Activated CD4-positive, alpha-beta T cell treated with anti-CD3 and anti-CD28 coated beads, Interleukin-2, Interleukin-6, amounts not matched to agents 100 ng/mL and 50 ng/mL, durations not matched to agents 16 hours and 8 hours (primary cell): ENCODE measurements around the gene MAML3.

Experiments
- DNase-seq: peaks from one replicate; pipeline ENCODE4 v3.0.0-alpha.2; 2020

Gene MAML3

DNA sequence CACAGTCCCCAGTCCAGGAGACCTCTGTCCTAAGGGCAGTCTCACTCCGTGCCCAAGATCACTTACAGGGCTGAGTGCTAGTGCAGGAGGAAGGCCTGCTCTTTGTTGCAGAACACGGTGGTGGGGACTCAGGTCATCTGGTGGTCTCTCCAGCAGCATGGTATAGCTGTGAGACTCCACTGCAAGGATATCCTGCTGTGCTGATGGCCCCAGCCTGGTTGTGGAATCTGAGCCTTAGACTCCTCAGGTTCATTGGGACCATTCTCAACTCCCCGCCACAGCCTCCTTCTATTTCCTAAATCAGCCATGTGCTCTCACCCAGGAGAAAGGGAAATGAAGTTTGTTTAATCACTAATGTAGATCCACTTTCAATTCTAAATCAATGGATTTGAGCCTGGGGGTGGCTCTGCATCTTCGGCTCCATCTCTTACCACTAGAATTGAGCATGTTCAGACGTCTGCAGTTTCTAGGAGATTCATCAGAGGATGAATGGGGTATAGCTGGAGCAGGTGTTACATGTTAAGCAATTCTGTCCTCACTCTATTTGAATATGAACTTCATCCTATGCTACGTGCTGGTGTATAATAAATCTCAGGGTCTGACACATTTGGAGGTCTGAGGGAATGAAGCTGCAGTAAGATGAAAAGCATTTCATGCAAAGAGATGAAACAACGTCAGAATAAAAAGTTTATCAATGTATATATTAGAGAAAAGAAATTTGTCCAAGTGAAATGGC is 299.1 kb downstream of the MAML3 start:
- no peak for DNase-seq

DNA sequence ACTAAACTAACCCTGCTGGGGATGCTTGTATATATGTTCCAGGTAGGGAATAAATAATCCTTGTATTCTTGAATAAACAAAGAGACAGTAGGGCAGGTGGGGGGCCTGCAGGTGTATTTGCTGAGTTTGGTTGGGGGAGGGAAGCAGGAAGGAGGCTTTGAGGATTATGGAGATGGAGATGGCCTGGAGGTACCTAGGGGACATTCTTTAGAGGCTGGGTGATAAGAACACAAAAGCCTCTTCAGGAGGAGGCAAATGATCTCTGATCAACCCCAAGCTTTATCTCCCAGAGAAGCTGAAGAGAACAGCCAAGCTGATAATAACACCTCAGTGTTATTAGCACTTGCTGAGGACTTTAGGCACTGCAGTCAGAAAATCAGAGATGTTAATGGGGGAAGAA is 300.7 kb downstream of the MAML3 start:
- DNase-seq = no peak

DNA sequence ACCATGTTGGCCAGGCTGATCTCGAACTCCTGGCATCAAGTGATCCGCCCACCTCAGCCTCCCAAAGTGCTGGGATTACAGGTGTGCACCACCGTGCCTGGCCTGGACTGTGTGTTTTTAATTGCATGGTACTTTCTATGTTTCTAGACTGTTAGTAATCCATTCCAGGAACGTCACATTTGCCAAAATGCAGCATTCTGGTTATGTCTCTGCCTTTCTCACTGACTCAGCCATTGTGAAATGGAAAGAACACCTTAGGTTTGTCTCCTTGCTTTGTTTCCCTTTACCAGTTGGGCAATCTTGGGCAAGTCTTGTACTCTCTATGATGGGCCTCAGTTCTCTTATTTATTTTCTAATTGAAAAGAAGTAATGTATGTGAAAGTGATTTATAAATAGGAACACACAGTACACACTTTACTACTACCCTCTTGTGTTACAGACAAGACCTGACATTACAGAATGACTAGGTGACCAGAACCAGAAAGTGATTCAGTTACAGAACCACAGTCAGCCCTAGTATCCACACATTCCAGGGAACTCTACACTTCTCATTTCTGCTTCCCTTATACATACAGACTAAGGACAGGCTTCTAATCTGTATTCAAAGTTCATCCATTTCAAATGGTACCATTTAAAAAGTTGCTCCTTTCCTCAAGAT is 301.2 kb downstream of the MAML3 start:
- peak; percentile 22 for DNase-seq

DNA sequence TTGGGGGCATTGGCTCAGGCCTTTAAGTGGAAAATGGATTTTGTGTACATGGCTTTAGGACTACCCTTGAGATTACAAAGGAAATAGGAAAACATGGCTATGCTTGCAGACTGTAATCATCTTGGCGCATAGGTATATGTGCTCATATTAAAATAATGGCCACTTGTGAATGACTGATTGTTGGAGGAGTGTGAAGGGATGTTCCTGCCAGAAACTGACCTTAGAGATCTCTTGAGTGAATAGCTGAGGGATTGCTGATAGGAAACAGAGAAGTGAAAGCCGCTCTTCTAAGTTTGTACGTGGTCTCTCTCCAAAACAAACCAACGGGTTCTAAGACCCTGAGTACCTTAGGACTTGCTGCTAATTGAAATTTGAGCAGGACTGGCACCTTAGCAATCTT is 302.3 kb downstream of the MAML3 start:
- DNase-seq = no peak

DNA sequence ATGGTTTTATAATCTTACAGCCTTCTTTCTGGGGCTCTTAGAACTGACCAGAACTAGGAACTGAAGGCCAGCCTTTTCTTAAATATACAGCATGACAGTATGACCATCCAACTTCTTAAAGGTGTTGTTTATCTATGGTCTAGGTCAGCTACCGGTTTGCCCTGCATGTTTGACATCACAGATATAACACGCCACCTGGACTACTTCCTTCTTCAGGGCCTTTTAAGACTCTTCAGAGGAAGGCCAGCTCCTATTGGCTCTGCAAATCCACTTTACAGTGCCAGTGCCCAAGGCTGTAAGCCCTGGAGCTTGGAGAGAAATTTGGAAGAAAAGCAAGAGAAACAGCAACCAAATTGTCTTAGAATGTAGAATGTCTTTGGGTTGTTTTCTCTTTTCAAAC is 302.9 kb downstream of the MAML3 start:
- no peak for DNase-seq

DNA sequence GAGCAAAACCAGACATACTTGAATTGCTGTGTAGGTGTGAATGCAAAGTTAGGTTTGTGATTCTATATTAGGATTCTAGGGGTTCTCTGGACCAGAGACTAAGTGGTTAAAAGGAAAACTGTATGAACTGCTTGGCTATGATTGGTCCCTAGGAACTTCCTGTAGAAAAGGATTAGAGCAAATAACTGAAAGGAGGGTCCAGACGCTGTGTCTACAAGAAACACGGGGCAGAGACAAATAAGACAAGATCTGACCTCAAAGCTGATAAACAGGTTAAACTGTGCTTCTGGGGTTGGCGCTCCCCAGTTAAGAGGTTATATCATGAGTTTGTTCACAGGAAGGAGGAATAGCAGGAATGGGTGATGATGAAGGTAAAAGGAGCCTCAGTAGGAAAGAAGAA is 304.8 kb downstream of the MAML3 start:
- DNase-seq = no peak

DNA sequence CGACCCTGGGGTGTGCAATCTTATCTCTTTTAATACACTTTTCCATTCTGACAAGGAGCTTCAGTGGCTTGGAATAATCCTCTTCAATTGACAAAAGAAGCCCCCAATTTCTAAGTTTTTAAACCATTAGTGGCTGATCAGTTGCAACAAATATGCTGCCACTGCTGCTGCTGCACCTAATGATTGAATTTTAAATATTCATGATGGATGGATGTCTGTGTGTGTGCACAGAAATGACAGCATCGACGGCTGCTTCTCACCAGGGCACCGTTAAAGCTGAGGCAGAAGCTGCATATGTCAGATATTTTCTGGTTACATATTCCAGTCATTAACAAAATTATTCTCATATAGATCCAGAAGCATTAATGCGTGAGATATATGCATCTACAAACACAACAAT is 306.0 kb downstream of the MAML3 start:
- no peak for DNase-seq

DNA sequence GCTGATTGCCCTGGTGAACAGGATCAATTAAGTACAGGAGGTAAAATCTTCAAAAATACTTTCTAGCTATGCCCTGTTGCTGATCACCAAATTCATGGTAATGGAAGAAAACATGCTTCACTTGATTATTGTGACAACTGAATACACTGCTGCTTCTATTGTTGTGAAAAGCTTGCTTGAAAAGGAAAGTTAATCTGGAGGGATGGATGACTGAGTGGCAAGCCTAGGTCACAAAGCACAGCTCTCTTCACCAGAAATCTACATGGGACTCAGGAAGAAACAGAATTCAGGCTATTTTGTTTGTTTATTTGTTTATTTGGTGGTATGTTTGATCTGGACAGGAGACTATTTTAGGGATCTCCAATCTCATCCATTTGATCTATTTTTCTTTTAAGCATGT is 306.4 kb downstream of the MAML3 start:
- no peak for DNase-seq

DNA sequence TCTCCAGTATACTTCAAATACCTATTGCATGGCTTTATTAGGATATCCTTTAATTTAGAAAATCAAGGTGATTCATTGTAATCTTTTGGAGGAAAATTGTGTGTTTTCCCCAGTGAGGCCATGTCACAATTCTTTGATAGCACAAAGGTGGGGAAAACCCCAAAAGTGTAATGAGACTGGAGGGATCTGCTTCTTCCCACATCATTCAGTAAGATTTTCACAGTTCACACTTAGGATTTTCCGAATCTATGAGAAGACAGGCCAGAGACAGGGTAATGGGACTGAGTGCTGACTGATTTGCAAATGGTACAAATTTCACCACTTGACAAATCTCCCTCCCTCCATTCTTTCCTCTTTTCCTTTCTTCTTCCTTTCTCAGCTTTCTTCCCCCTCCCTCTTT is 307.2 kb downstream of the MAML3 start:
- DNase-seq = no peak

DNA sequence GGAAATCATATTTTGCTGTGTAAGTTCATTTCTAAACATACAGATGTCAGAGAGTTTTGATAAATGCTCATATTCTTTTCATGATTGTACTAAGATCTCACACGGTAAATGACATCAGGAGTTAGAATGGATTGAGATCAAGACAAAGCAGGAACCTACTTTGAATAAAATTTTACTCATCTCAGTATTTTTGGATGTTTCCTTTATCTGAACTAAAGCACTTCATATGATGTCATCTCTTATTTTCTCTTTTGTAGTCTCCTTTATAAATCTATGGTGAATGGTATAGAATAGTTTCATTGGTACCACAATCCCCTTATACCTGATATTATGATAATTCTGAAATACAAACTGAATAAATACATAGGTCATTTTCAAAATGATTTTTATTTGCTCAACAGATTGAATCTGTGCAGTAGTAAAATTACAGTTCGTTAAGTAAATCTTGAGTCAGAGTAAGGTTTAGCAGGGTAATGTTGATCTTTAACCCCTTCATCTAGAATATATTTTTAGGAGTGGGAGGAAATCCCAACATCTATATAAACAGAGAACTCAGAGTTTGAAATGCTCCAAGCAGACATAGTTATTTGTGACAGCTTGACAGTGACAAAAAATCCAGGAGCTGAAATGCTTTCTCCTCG is 308.4 kb downstream of the MAML3 start:
- DNase-seq = no peak

DNA sequence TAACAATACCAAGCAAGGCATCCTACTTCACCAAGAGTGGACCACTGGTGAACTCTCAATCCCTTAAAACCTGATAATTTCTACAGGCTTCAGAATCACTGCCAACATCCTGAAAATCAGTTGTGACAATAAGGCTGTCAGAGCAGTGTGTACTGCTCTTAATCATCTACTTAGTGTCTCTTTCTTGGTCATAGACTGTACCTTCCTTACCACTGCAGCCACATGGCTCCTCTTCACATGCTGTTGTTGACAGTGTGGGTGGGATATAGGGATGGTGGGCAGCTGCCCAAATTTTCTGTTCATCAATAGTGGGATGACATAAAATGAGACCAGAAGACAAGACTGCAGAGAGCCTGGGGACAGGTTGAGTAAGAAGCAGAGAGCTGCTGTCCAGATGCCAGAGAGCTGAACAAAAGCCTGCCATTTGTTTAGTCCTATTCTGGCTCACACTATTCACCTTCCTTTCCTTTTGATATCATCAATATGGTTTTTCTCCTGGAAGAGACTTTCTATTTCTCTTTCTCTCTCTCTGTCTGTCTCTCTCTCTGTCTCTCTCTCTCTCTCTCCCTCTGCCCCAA is 309.4 kb downstream of the MAML3 start:
- DNase-seq = peak; percentile 8

DNA sequence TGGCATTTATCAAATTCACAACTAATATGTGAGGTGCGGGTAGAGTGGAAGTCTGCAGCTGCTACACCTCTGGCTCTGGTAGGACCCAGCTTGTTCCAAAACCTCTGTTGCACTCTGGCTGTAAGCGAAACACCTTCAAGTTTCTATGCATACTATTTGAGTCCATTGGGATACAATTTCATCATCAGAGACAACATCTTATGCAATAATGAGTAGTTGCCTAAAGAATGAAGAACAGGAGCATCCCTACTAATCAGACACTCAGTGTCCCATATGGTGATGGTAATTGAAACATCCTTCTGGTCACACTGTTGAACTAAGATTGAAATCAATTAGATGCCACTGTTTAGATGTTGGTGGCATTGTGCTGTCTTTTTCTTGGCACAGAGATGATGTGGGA is 309.9 kb downstream of the MAML3 start:
- no peak for DNase-seq

DNA sequence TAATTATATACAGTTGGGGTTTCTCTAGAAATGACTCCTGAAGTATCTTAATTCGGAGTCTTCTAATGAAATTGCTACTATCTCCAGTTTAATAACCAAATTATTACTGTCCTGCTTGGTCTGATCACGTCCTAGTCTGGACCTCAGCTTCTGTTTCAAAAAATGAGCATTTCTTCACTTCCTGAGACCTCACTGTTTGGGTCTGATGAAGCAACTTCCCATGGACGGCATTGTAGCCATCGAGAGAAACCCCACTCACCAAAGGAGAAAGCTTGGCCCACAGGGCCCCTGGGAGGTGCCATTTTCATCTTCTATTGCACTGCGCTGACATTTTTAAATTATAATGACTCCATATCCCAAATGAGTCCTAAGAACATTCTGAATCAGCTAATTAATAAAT is 310.3 kb downstream of the MAML3 start:
- DNase-seq = no peak

DNA sequence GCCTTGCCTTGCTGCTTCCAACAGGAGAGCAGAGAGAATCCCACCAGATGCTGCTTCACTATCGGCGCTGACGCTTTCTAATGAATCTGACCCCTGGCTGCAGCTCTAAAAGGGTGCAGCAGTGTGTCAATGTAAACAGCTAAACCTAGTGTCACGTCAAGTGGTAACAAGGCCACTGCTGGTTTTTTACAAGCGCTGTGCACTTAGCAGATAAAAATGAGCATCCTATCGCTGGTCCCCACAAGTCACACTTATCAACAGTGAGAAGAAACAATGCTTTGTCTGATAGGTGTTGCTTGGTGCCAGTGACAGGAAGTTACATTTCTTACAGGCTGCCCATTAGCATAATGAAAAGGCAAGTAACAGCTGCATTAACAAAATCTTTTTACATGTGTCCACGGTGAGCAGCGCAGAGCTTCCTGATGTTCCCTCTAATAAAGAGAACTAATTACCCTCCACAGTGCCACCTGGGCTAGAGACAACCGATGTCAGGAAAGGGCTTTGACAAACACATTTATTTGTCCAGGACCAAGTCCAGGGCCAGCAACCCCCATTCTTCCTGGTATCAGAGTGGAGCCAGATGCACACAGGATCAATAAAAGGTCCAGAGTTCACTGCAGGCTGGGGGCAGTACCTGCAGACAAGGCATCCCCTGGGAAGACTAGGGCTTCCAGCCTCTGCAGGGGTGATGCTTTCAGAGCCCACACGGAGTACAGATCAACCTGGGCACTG is 312.4 kb downstream of the MAML3 start:
- no peak for DNase-seq

DNA sequence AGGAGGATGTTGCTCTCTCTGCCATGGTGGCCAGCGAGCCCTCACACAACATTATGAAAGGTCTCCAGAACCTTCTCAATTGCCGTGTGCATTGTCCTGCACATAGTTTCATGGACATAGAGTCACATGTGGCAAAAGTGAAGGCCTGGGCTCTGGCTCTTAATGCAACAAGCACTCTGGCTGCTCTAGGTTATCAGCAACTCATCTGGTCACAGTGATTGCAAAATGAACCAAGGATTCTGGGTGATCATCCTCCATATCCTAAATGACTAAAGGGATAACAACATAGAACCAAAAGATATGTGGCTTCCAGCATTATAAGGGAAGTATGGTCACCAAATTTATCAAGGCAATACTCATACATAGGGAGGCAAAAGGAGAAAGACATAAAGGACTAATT is 313.2 kb downstream of the MAML3 start:
- no peak for DNase-seq

DNA sequence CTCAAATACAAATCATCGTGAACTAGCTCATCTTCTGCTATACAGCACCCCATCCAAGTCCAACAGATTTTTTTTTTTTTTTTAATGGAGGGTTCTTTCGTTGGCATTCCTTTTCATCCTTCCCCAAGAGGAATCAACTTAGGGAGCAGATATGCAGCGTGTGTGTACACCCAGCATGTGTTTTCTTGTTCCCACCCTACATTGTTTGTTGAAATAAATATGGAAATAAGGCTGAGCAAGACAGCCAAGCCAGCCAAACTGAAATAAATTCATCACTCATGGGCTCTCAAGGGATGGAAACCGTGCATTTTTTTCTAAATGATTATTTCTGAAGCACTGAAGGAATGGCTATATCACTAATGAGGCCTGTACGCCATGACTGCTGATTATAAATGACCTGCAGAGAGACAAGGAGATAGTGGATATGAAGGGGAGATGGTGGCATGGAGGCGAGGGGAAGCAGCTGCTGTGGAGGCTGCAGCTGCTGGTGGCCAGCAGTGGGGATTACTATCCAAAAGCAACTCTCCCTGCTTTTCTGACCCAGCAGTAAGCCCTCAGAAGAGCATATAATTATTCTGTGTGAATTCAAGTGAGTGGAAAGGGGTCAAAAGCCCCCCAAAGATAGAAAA is 314.5 kb downstream of the MAML3 start:
- DNase-seq = no peak

DNA sequence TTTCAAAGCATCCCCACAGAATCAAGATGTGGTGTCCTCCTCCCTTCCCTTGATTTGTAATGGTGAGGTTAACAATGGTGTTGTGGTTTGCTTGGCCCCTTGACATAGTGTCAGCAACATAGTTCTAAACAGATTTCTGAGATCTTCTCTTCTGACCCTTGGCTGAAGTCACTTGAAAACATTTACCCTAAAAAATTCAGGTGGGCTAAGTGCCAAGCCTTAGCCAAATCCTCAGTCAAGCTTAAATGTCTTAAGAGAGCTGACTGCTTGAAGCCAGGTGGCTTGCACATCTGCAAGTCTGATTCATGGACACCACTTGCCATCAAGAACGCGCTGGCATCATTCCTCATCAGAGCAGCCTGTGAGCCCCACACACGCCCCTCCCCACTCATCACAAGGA is 315.2 kb downstream of the MAML3 start:
- DNase-seq = no peak

DNA sequence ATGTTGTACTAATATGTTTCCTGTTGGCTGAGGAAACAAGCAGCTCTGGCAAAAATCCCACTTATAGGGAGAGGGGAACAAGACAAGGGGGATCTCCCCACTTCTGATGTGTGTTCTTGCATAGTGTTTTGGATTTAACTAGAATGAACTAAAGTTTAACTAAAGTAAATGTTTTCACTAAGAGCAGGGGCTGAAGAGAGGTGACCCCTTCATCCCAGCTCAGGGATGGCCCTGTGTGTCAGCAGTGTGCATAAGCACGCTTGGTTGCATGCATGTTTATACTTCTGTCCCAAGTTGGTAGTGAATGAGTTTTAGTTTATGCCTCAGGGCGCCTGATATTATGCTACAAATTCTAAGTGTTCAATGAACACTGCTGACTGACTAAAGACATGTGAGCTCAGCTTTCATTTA is 319.0 kb downstream of the MAML3 start:
- no peak for DNase-seq

DNA sequence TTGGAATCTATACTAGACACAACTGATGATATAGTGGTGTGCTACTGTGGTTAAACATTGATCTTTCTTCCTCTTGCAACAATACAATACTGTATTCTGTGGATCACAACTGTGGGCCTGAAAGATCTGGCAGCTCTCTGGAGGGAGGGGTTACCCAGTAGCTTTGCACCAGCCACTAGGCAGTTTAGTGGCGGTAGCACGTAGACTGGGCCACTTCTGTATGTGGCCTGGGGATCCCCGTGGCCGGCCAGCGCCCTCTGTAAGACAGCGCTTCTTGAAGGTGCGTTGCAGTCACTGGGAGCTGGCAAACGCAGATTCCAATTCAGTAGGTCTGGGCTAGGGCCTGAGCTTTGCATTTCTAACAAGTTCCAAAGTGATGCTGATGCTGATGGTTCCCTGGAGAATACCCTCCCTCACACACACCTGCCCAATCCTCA is 319.7 kb downstream of the MAML3 start:
- no peak for DNase-seq

DNA sequence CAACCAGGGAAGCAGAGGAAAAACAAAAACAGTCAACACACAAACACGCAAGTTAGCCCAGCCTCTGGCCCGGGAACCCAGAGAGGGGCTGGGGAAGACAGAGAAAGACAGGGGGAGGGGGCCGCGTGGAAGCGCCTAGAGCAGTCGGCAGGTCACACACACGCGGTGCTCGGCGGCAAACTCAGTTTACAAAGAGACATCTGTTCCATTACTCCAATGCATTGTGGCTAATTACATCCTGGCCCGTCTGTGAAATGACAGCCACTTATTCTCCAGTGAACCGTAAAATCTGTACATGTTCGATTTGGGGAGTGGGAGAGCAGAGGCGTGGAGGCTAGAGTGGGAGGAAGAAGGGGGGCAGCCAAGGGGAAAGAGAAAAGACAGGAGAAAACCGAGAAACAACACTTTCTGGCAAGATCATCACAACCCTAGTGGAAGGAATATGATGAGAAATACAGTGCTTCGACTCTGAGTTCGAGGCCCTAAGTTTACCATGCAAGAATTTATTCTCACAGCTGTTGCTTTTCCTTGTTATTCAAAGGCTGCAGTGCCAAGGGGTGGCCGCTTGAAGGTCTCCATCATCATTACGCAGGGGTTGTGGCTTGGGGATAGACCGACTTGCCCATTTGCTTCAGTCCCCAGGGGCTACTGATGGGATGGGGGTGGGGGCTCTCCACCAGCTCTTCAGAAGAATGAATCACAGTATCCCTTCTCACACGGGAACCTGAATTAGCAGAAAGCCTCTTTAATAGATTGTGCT is 320.7 kb downstream of the MAML3 start:
- no peak for DNase-seq

DNA sequence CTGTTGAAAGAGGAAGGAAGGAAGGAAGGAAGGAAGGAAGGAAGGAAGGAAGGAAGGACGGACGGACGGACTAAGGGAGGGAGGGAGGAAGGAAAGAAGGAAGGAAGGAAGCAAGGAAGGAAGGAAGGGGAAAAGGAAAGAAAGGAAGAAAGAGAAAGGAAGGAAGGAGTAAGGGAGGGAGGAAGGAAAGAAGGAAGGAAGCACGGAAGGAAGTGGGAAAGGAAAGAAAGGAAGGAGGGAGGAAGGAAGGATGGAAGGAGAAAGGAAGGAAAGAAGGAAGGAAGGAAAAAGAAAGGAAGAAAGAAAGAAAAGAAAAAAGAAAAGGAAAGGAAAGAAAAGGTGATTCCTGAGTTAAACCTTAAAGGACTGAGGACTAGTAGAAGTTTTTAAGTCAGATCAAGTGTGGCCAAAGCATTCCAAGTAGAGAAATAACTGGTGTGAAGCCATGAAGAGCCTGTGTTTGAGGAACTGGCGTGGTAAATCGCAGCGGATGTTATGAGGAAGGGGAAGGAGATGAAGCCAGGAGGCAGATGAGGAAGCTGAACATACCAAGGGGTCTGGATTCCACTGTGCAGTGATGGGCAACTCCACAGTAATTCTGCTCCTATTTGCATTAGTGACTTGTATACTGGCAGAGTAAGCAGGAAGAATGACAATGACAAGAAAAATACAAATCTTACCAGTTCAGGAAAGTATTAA is 324.9 kb downstream of the MAML3 start:
- no peak for DNase-seq
